GM19467 (cell line): ENCODE measurements around the gene BCR.

Source experiments
- ATAC-seq: cut with Tn5 transposase; IDR thresholded peaks from one replicate; pipeline ENCODE4 v1.9.1; 2021; ENCODE audit warnings: mild to moderate bottlenecking, moderate library complexity; ENCODE audit not compliant: unreplicated experiment

Gene BCR

DNA sequence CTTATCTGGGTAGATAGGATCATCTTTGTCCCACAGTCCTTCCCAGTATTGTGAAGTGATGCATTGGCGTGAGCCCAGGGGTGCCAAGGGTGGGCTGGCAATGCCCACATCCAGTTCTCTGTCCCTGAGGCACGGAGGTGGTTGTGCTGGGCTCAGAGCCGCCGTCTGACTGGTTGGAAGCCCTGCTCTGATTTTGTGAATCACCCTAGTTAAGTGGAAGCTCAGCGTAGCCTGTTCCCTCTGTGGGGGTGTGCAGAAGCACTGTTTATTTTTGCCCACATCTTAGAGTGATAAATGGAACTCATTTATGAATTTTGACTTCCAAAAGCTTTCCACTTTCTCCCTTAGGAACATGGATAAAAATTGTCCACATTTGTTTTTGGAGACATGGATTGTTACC lies 13.6 kb downstream of the BCR start:
- ATAC-seq = no peak

DNA sequence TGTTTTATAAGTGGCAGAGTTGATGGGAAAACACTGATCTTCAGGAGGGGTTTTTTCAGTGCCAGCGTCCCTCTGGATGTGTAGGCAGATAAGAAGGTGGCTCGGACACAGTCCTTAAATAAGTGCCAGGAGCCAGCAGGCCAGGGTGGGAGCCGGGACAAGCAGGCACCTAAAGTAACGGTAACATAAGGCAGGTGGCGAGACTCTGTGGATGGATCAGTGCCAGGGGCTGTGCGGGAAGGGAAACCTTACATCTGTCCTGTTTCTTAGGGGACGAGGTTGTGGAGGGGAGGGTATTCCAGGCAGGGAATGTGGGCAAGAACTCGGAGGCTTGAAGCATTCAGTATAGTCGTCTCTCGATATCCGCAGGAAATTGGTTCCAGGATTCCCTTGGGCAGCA lies 15.9 kb downstream of the BCR start:
- no peak for ATAC-seq

DNA sequence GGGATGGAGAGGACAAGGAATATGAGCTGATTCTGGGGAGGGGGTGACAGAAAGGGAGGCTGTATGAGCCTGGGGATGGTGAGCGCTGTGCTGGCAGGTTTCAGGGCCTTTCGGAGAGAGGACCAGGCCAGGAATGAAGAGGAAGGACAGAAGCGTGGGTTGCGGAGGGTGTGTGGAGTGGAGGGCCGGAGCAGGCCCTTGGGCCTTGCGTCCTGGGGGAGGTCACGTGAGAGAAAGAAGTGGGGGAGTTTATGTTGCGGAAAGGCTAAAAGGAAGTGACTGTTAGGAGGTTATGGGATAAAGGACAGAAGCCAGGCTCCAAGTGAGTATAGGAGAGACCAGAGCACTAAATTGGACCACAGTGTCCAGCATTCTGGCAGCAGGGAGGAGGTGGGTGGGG lies 17.5 kb downstream of the BCR start:
- ATAC-seq = no peak

DNA sequence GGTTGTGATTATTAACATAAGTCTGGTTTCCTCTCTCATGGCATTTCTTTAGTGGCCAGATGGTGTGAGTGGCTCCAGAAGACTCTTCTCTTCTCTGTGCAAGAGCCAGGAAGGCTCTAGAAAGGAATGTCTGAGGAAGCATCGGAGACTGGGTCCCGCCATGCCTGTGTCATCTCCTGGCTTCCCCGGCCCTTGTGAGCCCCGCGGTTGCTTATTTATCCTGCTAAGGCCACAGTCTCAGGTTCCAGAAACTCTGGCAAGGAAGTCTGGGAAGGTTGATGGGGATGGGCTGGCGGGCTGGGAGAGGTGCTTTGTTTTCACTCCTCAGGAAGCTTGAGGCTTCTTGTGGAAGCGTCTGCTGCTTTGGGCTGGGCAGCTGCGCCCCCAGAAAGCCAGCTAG lies 18.9 kb downstream of the BCR start:
- ATAC-seq = no peak

DNA sequence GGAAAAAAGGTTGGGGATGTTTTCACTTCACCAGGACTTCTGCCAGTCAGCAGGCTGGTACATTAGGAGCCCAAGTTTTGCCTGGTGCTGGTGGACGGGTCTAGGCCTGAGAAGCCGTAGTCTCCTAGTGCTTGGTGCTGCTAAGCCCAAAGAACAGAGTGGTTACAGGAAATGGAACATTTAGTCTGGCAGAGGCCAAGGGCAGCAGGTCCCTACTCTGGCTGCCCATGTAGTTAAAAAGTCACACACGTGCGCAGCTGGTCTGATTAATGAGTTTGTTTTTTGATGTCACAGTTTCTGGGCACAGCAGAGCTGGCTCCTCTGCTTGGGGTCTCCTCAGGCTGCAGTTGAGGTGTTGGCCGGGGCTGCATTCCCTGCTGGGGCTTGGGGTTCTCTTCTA lies 20.6 kb downstream of the BCR start:
- no peak for ATAC-seq

DNA sequence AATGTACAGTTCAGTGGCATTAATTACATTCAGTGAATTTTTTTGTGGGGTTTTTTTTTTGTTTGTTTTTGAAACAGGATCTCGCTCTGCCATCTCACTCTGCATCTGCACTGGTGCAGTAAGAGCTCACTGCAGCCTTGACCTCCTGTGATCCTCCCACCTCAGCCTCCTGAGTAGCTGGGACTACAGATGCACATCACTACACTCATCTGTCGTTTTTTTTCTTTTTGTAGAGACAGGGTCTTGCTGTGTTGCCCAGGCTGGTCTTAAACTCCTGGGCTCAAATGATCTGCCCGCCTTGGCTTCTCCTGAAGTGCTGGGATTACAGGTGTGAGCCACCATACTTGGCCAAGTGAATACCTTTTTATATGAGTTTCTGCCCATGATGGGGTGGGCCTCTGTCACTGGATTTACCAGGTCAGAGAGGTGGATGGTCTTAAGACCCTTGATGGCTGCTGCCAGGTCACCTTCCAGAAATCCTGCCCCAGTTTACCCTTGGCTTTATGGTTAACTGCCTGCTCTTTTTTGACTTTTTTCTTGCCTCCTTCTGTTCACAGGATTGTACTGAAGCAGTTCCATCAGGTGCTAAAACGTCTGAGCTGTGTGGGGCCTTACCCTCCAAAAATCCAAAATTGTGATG lies 22.6 kb downstream of the BCR start:
- no peak for ATAC-seq

DNA sequence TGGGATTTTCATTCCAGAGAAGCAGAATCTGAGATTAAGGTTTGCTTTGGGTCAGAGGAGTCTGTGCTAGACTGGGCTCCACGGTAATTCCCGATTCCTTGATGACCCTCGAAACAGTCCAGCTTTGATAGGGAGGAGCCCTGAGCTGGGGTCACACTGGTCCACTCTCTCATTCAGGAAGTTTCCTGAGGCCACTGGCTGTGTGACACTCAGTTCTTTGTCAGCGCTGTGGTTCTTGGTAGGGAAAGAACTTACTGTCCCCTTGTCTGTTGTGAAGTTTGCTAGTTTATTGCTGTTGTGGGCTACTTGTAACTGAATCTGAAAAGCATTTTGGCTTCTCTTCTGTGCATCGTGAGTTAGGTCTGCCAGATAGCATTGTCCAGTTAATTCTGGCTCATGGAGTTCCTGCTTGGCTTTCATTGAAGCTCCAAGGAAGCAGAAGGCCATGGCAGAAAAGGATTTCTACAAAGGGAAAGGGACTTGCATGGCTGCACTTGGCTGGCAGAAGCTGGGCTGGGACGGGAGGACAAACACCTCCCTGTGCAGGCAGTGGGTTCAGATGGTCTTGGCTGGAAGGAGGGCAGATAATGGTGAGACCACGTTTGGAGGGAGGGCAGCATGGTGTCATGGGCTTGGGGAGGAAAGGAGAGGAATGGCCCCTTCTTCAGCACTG lies 23.3 kb downstream of the BCR start:
- no peak for ATAC-seq

DNA sequence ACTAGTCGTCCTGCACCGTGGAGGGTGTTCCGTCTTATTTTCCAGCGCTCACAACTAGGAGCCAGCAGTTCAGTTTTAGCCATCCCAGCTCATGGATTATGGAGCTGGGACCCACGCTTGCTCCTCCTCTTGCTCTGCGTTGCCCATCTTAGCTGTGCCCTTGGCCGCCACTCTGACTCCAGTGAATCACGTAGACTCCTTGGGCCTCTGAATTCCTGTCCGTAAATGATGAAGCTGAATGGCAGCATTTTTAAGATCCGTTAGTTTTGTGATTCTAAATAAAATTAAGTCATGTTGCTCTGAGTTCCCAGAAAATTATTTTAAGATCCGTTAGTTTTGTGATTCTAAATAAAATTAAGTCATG lies 23.8 kb downstream of the BCR start:
- no peak for ATAC-seq

DNA sequence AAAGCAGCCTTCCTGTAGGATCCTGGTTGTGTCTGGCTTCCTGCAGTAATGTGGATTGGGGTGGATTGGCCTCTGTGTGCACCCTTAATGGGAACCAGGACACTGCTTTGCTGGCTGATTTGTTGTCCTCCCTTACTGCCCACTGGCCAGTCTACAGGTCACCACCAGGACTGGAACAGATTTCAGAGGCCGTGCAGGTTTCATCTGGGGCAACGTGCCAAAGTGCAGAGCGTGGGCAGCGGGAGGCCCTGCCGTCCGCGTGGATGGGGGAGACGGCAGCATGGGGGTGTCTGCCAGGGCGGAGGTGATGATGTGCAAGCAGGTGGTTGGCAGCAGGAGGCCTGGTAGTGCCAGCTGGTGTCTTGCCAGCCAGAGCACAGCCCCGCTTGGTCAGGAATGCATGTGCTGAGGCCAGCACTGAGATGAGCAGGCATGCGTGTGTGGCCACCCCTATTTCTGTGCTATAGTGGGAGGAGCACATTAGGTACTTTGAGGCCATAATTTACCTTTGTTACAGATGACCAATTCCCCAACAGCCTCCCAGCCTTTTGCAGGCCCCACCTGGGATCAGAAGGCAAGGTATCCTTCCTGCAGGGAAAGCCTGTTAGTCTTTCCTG lies 24.3 kb downstream of the BCR start:
- no peak for ATAC-seq

DNA sequence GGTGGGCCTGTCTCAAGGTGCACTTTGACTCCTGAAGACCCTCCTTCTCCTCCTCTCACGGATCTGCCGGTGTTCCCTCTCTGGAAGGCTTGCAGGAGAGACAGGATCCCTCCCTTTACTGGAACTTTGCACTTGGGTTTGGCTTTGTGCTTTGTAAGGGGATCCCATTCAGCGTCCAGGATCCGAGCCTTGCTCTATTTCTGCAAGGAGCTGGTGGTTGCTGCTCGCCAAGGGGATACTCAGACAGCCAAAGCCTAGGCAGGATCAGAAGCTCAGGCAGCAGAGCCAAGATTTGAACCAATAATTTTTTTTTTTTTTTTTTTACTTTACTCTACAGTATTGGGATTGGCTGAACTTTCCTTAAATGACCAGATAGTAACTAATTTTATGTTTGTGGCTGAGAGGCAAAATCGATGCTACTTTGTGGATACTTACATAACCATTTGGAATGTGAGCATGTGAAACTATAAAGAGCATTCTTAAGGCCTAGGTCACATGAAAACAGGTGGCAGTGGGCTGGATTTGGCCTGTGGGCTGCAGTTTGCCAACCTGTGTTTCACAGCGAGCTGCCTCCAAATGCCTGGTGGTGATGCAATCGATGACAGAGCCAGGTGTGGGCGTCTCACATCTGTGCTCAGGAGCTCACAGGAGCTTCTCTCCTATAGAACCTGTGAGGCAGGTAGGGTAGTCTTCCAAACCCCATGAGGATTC lies 25.2 kb downstream of the BCR start:
- no peak for ATAC-seq

DNA sequence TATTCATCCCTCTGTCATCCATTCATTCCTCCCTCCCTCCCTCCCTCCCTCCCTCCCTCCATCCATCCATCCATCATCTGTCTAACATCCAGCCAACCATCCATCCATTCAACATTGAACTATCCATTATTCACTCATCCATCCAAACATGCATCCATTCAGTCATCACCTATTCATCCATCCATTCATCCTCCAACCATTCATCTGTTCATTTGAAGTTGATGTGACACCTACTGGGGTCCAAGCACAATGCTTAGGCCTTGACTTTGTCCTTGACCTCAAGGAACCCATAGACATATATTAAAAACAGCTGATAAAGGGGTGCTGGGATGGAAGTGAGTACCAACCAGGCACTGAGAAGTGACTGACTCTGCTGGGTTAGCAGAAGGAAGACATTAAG lies 26.6 kb downstream of the BCR start:
- no peak for ATAC-seq

DNA sequence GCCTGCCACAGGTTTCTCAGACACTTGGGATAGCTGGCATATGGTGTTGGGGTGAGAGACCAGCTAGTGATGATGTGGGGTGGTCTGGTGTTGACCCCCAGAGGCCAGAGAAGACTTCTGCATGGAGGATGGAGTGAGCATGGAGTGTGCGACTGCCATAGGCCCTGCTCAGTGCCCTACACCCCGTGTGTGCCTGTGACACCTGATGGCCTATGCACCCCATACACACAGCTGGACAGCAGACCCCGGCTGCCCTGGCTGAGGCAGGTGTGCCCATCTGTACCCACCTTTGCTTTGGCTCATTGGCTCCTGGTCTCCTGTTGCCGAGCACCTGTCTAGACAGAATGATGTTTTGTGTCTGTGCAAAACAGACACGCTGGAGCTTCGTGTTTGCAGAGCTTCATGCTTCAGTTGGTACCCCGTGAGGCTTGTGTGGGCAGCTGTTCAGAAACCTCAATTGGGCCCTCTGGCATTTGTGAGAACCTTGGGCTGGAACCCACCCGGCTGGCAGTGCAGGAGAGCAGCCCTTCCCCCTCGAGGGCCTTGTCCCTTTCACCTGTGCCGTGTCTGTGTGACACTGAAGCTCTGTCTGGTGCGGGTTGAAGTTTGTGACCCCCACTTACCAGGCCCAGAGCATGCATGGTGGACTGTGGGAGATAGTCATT lies 27.6 kb downstream of the BCR start:
- no peak for ATAC-seq

DNA sequence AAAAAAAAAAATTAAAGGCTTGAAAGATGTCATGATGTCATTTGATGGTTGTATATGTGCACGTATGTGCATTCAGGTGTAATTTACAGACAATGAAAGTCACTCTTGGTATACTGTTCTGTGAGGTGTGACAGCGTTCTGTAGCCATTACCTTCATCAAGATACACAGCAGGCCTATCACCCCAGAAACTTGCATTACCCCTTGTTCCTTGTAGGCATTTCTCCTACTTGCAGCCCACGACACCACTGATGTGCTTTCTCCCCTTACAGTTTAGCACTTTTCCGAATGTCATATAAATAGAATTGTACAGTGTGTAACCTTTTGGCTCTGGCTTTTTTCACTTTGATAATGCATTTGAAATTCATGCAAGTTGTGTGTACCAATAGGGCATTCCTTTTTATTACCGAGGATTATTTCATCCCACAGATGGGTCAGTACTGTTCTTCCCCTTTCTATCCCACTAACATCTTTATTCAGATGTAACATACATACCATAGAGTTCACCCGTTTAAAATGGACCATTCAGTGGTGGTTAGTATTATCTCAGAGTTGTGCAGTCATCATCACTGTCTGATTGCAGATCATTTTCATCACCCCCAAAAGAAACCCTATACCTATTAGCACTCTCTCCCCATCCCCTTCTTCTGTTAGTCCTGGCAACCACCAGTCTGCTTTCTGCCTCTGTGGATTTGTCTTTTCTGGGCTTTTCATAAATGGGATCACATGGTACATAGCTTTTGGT lies 30.3 kb downstream of the BCR start:
- no peak for ATAC-seq

DNA sequence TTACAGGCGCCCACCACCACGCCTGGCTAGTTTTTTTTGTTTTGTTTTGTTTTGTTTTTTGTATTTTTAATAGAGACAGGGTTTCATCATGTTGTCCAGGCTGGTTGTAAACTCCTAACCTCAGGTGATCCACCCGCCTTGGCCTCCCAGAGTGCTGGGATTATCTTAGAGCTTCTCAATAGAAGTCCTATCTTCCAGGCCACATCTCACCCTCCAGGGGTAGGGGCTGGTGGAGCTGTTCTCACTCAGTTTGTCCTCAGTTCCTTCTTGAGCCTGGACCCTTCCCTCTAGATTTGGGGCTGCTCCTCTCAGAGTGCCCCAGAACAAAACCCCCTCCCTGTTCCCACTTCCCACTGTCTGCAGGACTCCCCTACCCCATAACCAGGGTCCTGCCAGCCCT lies 31.3 kb downstream of the BCR start:
- ATAC-seq = no peak

DNA sequence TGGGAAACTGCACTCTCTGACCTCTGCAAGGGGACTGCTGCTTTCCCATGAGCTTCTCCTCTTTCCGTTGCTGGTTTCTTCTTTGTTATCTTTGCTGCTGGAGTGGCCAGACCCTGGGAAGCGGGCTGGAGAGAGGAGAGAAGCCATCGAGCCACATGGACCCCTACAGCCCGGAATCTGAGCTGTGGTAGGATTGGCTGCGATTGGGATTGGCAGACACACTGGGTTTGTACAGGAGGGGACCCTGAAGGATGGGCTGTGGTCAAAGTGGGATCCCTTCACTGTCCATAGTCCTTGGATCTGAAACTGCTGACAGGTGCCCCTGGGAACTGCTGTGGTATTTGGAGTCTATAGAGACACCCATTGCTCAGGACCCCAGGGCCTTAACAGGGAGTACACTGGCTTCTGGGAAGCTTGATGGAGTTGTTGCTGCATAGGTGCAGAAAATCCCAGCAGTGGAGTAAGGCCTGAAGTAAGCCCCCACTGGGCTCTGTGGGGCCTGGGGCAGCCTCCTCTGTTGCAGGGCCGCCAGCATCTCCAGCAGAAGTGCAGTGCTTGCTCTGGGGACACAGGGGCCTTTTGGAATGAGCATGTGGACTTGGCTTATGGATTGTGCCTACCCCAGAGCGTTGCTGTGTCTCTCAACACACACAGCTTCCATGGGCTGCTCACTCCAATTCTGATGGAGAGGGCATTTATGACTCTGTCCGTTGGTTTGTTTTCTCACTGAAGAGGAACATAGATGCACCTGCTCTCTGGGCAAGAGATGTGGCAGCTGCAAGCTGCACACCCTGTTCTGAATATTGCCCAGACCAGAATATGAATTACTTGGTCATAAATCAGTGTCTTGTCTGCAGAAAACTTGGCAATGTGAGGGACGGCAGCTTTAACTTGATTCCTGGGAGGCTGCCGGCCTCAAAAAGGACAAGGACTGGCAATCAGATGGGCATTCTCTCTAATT lies 32.0 kb downstream of the BCR start:
- no peak for ATAC-seq

DNA sequence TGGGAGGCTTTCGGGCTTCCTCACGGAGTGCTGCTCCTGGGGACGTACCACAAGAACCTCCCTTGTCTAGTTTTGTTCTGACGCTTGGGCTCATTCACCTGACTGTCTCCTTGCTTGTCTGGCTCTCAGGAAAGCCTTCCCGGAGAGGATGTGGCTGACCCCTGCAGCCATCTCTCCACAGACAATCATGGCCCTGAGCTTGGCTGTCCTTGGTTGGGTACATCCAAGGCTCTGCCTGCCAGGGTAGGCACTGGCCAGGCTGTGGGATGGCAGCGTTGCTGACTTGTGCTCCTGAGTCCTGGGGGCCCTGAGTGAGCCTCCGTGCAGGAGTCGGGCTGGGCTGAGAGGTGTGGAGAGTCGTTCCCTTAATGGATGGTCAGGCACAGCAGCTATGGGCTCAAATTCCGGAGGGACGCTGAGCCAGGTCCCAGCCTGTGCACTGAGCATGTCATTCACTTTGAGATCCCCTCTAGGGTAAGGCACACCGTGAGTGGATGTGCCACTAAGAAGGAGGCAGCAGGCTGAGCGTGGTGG lies 32.8 kb downstream of the BCR start:
- ATAC-seq = no peak

DNA sequence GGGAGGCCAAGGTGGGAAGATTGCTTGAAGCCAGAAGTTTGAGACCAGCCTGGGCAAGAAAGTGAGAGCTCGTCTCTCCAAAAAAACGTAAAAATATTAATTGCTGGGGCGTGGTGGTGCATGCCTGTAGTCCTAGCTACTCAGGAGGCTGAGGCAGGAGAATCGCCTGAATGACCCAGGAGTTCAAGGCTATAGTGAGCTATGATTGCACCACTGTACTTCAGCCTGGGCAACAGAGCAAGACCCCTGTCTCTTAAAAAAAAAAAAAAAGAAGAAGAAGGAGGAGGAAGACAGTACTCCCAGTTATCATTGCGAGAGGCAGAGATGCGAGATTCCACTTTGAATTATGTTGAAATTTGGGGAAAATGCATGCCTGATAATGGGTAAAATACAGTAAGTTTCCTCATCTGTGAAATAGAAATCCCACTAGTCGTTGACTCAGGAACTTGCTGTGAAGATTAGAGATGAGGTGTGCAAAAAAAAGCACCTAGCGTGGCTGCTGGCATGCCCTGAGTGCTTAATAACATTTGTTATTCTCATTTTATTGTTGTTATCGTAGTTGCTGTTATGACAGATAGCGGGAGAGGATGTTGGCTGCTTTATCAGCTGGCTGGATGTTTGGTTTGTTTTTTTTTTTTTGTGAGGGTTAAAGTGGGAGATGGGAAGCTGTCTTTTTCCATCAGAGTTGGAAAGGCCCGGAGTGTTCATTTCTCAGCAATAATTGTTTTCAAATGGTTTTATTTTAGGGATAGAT lies 33.4 kb downstream of the BCR start:
- ATAC-seq = no peak

DNA sequence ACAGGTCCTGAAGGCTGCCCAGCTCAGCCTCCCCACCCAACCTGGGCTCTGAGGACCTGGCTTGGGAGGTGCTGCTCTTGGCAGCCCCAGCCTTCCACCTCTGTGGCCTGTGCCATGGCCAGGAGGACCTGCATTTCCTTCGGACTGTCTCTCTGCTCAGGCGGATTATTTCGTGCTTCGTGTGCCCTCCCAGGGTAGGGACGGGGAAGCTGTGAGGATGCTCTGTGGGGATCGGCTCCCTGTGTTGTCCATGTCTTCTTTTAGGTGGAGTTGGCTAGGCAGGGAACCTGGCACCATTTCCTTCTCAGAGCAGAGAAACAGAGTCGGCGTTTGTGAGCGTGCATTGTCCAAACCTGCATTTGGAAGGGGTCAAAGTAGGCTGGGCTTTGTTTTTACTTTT lies 34.1 kb downstream of the BCR start:
- ATAC-seq = no peak
